ENCODE results near the gene NXPE3.

DNA sequence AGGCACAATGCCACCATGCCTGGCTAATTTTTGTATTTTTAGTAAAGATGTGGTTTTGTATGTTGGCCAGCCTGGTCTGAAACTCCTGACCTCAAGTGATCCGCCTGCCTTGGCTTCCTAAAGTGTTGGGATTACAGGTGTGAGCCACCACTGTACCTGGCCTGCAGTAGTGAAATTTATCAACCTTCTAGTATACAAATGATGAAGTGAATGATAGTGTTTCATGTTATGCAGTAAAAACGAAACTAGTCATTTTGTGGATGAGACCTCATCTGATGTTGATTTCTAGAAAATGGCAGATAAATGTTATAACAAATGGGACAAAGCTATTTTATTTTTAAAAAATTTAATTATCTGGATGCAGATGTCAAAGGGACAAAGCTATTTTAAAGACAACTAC is 32.9 kb downstream of the NXPE3 start:
- TF ChIP-seq, protein P1, sequence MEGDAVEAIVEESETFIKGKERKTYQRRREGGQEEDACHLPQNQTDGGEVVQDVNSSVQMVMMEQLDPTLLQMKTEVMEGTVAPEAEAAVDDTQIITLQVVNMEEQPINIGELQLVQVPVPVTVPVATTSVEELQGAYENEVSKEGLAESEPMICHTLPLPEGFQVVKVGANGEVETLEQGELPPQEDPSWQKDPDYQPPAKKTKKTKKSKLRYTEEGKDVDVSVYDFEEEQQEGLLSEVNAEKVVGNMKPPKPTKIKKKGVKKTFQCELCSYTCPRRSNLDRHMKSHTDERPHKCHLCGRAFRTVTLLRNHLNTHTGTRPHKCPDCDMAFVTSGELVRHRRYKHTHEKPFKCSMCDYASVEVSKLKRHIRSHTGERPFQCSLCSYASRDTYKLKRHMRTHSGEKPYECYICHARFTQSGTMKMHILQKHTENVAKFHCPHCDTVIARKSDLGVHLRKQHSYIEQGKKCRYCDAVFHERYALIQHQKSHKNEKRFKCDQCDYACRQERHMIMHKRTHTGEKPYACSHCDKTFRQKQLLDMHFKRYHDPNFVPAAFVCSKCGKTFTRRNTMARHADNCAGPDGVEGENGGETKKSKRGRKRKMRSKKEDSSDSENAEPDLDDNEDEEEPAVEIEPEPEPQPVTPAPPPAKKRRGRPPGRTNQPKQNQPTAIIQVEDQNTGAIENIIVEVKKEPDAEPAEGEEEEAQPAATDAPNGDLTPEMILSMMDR (IDR thresholded peaks at IDR 0.05 in 4 of 5, conservative IDR thresholded peaks at IDR 0.05 in 1 of 5) = no peak
- TF ChIP-seq POLR2A (IDR thresholded peaks at IDR 0.05) = no peak

Data from gastrocnemius medialis (tissue), 4 donors.